Hindlimb muscle (tissue), 1 donor: ENCODE results near the gene TMEM121. TPM values are rescaled to one million over a fixed set of nuclear protein-coding genes. Genes with fewer than 3 reads are reported as not detected.
"Not testable (repeated sequence)": the region's sequence is repeated elsewhere in the genome, so short reads cannot be mapped to it uniquely, and the experiment has no call there.

Source experiments
- DNase-seq: peaks from one replicate; pipeline ENCODE4 v3.0.0-alpha.2; 2013
- polyA plus RNA-seq: library from polyadenylated mRNA; unstranded; fragments of 120-200 nt; gene quantifications from one replicate; pipeline ENCODE4 v1.2.1, GENCODE V29; 2013; ENCODE audit not compliant: insufficient read length

The TMEM121 gene
- polyA plus RNA-seq, 1 donor: 2.9 TPM

DNA sequence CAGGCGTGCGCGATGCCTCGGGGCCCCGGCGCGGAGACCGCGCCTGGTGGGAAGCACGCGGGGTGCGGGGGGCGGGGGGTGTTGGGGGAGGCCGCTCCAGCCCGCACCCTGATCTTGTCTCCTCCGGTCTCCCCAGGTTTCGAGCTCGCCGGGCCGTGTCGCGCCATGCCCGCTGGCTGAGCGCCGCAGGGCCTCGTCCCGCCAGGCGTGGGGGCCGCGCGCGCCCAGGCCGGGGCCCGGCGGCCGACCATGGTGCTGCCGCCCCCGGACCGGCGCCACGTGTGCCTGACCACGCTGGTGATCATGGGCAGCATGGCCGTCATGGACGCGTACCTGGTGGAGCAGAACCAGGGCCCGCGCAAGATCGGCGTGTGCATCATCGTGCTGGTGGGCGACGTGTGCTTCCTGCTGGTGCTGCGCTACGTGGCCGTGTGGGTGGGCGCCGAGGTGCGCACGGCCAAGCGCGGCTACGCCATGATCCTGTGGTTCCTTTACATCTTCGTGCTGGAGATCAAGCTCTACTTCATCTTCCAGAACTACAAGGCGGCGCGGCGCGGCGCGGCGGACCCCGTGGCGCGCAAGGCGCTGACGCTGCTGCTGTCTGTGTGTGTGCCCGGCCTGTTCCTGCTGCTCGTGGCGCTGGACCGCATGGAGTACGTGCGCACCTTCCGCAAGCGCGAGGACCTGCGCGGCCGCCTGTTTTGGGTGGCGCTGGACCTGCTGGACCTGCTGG, 2.4 kb downstream of the TMEM121 start:
- DNase-seq: no peak

DNA sequence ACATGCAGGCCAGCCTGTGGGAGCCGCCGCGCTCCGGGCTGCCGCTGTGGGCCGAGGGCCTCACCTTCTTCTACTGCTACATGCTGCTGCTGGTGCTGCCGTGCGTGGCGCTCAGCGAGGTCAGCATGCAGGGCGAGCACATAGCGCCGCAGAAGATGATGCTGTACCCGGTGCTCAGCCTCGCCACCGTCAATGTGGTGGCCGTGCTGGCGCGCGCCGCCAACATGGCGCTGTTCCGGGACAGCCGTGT, 2.9 kb downstream of the TMEM121 start:
- DNase-seq: no peak

DNA sequence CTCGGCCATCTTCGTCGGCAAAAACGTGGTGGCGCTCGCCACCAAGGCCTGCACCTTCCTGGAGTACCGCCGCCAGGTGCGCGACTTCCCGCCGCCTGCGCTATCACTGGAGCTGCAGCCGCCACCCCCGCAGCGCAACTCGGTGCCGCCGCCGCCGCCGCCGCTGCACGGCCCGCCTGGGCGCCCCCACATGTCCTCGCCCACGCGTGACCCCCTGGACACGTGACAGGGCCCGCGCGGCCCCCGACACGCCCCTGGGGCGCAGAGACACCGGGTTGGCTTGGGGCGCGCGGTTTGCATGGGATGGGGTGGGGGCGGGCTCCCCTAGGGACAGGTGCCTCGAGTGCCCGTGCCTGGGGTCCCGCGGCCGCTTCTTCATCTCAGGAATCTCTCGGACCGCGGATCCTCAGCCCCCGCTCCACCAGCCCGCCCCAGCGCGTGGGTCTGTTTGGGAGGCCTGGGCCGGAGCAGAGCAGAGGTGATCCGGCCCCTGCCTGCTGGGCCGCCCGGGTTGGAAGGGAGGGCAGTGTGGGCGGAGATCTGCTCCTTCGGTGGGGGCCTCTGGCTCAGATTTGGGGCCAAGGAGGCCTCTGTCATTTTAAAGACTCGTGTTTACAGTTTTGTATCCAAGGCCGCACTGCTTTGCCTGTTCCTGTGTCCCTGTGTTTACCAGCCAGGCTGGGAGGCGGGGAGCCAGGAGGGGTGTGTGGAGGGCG, 3.3 kb downstream of the TMEM121 start:
- no peak for DNase-seq

DNA sequence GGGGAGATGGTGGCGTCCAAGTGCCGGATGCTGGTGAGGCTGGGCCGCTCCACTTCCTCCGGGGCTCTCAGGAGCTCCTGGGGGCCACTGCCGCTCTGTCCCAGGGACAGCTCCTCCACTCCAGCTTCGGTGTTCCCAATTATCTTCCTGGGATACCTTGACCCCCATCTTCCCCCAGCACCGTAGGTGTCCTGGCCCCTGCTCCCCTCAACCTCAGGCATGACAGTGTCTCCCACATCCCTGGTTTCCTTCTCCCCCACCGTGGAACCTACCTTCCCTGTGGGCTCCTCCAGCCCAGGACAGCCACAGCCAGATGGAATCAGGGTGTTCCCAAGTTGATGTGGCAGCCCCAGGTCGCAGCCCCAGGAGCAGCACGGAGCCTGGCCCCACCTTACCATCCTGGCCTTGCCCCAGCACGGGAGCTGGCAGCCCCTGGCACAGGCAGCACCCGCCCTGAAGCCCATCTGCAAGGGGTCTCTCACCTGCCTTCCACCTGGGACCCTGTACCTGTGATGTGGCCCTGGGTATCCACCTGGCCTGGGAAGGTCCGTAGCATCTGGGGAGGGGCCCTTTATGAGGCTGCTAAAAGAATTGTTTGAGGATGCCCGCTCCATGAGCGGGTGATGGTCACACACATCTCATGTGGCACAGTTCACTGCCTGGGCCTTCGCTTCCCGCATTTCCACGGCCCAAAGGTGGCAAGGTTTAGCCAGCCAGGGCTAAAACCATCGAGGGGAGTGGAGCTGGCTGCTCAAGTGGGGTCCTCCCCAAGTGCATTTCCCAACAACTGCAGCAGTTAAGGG, 4.1 kb downstream of the TMEM121 start:
- DNase-seq: no peak

DNA sequence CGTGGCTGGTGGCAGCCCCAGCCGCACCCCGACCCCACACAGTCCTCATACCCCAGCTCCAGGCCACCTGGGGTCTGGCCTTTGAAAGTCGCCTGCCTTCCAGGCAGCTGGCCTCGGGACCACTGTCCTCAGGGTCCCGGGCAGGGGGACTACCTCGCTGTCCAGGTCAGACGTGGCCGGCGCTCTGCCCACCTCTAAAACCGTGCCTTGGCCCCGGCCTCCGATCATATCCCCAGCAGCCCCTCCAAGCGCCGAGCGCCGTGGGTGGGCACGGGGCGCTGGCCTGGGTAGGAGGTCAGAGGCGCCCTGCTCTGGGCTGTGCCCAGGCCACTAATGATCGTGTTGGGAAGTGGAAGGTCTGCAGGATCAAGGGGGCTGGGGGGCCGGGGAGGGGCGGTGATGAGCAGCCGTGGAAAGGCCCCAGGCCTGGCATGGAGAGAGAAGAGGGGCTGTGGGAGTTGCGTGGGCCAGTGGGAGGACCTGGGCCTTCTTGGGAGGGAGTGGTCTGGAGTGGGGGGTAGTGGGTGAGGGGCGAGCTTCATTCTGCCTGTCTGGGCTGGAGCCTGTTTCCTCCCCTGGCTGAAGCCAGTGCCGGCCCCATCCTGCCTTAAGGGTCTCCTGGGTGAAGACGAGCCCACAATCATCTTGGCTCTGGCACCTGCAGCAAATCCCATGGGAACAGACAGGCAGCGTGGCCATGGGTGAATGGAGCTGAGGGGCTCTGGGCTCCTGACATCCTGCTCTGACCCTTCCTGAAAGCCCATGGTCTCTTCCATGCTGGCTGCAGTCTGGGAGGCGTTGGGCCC, 4.9 kb downstream of the TMEM121 start:
- DNase-seq: no peak

- no peak for DNase-seq
These were observed 5.7 kb downstream of the TMEM121 start for GRCh38 chr14:105531894-105532623.

DNA sequence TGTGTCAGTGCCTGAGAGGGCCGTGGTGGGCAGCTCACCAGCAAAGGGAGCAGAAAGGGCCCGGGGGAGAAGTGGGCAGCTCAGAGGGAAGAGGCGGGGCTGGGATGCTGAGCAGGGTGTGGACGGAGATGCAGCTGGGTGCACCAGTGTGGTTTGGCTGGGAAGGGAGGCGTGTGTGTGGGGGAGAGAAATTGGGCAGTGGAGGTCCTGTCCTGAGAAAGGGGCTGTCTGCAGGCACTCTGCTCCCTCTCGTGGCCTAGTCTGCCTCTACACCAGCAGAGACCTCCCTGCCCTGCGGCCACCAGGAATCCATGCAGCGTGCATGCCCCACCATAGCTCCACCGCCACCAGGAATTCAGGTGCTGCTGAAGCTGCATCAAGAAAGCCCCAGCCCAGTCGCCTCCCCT, 6.4 kb downstream of the TMEM121 start:
- DNase-seq: no peak

DNA sequence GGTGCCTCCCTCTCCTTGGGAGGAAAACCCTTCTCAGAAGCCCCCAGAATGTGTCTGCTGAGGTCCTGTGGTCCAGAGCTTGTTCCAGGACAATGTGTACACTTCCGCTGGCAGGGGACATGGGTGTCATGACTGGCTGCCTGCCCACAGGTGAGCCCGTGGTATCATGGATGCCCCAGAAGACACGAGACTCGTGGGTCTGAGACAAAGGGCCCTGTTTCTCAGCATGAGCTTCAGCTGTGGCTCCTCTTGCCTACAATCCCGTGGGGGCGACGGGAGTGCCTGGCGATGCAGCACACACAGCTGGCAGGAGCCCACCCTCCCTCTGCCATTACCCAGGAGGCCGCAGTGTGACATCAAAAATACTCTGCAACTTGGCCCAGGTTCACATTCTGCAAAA, 7.0 kb downstream of the TMEM121 start:
- DNase-seq: no peak

GRCh38 chr14:105533811-105534498, 7.6 kb downstream of the TMEM121 start:
- no peak for DNase-seq

DNA sequence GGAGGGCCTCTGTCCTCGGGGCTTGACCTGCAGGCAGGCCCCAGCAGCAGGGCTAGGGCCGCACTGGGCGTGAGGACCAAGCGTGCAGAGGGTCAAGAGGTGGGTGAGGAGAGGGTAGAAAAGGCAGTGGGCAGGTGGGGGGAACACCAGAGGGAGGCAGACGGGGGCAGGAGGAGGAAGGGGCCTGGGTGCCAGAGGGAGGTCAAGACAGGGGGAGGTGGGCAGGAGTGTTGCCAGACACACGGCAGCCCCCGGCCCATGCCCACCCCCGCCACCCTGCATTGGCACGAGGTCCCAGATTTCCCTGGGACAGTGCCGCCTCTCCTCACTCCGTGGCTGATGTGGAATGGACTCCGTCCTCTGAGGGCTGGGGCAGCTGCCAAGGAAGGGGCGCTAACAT, 8.2 kb downstream of the TMEM121 start:
- no peak for DNase-seq

DNA sequence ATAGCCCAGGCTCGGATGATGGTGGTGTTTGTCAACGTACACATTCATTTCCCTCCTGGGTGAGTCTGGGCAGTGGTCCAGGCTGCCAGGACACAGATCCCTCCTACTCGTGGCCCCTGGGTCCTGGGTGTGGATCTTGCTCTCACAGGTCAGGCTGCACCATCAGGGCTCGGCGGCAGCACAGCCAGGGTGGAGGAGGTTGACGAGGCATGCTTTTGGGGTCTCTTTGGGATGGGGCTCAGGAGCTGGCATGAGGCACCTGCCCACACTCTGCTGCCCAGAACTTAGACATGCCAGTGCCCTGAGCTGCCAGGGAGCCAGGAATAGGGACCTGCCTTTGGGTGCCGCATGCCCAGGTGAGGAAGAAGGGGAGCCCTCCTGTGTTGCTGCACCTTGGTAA, 9.7 kb downstream of the TMEM121 start:
- DNase-seq: no peak

DNA sequence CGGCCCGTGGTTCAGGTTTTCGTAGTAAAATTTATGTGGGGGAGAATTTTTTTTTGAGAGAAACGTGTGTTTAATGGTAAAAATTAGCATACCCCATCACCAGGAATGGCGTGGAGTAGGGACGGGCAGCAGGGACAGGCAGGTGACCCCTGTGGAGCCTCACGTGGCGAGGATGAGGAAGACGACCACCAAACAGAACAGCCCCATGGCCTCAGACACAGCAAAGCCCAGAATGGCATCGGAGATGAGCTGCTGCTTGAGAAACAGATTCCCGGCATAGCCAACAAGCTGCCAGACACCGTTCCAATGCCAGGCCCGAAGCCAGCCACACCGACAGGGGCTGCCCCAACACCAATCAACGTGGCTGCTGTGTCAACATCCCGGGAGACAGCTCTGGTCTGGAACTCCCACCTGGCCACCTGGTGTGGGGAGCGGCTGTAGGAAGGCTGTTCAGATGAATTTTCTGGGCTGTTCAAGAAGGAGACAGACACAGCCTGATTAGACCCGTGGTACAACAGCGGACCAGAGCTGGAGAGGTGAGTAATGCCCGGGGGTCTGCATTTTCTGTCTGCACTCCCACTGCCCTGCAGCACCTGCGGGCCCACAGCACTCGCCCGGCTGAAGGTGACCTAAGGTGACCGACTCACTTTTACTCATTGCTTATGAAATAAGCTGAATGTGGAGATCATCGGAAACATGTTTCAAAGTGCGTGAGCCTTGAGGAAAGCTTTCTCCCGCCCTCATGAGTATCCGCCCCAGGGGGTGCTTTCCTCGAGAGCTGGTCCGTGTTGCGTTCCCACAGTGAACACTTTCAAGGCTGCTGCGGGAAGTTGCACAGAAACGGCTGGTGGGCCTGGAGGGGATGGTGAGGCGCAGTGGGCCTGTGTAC, 10.6 kb downstream of the TMEM121 start:
- DNase-seq: no peak

- DNase-seq: no peak
These were observed 11.4 kb downstream of the TMEM121 start for GRCh38 chr14:105537580-105538474.

GRCh38 chr14:105538481-105539049, 12.2 kb downstream of the TMEM121 start:
- no peak for DNase-seq

DNA sequence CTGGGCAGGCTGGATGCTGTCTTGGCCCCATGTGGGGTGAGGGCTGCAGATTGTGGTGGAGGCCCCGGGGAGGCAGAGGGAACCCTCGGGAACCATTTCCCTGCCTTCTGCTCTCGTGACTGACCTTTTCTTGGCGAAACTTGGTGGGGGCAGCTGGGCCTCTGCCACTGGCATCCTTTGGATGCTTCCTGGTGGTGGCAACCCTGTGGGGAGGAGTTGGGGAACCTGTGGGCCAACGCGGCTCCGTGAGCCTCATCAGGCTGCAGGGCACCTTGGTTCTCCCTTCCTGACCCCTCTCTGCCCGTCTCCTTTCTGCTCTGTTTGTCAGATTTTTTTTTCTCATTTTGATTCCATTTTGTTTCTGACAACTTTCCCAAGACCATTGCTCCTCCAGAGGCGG, 14.4 kb downstream of the TMEM121 start:
- no peak for DNase-seq

- no peak for DNase-seq
These were observed 15.0 kb downstream of the TMEM121 start for GRCh38 chr14:105541218-105541875.

GRCh38 chr14:105545676-105546075, 19.3 kb downstream of the TMEM121 start:
- not testable (repeated sequence) for DNase-seq

DNA sequence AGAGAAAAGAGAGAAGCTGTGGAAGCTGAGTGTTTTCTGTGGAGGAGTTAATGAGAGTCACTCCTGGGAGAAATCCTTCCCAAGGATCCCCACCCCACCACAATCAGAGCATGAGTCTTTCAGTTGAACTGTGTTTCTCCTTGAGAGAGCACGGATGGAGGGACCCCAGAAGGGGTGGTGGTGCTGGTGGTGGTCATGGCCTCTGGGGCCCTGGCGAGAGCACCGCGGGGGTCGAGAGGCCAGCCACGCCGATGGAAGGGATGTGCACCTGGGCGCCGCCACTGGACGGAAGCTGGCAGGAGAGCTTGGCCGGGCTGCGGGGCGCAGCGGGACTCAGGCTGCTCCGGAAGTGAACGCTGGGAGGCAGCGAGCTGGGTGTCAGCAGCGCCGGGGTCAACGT, 20.0 kb downstream of the TMEM121 start:
- not testable (repeated sequence) for DNase-seq
